ENCODE results near the gene QKI.

The QKI gene

GRCh38 chr6:163392533-163392932 lies 22.0 kb upstream of the QKI start:
- no peak for DNase-seq

GRCh38 chr6:163393923-163394322 lies 20.6 kb upstream of the QKI start:
- DNase-seq, result no peak

DNA sequence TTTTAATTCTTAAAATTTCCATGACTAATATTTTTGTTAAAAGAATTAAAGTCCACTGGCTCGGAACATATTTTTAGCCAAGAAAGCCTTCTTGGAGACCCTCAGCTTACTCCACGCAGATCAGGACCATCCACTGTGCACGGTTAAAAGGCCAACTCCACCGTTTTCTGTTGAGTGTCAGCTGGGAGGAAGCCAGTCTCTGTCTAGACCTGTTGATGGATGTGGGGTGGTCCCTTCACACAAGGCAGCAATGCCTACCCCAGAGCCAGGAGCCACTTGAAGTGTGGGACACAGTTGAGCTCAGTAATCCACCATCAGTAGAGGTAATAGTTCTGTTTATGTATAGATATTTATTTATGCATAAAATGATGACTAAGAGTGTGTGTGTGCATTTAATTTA lies 19.9 kb upstream of the QKI start:
- no peak for DNase-seq

DNA sequence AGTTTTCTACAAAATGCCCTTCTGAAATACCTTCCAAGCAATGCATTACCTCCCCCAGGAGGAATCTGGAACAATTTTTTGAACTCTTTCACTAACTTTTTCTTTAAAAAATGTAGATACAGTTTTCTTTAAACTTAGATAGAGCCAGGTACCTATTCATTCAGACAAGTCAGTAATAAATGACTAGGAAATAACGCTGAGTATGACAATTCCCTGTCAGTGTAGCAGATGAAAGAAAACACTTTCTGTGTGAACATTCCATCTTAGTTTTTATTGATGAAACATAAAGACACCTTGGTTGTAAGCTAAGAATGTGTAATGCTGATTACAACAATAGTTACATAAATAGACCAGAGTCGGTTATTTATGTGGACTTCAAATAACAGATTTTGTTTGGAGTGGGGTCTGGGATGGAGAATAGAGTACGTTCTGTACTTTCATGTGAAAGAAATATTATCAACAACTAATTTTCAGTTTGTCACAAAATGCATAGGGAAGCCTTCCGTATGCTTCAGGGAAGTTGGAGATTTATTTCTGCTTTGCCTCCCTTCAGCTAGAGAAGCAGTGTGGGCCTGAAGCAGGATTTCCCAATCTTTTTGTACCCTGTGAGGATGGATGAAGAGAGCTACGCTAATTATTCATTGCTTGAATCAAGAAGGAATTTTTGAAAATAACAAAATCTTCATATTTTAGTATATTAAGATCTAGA lies 19.2 kb upstream of the QKI start:
- no peak for DNase-seq

DNA sequence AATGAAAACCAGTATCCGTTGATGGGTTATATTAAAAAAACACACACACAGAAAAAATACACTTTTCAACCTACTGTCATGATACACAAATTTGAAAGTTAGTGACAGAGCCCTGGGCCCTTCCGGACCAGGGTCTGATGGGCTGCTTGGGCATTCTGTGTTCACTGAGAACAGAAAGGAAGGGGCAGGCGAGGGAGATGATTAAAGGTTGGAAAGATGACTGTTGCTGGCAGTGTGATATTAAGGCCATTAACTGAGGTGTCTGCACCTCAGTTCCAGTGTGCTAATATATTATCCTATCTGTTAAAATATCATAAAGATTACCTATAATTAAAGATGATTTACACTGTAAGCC lies 18.7 kb upstream of the QKI start:
- DNase-seq, result no peak

- DNase-seq, result no peak
Observed at GRCh38 chr6:163397326-163397725, 17.2 kb upstream of the QKI start.

DNA sequence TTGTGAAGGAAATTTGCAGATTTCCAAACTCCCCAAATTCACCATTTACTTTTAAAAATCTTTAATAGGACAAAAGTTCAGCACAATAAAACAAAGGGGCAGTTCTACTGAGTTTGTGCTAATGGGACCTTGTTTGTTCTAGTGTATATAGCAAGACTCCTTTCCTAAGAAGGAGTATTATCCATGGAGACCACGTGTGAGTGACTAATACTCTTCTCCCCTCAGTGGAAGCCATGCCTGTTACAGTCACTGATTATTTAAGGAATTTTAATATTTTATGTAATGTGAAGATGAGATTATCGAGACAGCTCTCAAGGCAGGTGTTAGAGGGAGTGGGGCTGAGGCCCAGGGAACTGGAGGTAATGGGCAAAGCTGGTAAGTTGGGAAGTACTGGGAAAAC lies 16.4 kb upstream of the QKI start:
- no peak for DNase-seq

GRCh38 chr6:163398815-163399214 lies 15.7 kb upstream of the QKI start:
- no peak for DNase-seq

DNA sequence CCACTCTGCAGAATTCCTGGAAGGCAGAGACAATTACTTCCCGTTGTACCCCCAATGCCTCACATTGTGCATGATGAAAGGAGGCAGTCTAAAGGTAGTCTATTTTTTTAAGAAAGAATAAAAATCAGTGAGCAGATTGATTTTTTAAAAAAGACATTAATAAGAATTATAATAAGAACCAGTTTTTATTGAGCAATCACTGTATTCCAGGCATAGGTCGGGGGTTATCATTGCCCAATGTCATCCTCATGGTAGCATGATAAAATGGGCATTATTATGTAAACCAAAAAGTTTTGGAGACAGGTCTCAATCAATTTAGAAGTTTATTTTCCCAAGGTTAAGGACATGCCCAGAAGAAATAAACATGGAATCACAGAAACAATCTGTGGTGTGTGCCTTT lies 14.0 kb upstream of the QKI start:
- DNase-seq, result no peak

DNA sequence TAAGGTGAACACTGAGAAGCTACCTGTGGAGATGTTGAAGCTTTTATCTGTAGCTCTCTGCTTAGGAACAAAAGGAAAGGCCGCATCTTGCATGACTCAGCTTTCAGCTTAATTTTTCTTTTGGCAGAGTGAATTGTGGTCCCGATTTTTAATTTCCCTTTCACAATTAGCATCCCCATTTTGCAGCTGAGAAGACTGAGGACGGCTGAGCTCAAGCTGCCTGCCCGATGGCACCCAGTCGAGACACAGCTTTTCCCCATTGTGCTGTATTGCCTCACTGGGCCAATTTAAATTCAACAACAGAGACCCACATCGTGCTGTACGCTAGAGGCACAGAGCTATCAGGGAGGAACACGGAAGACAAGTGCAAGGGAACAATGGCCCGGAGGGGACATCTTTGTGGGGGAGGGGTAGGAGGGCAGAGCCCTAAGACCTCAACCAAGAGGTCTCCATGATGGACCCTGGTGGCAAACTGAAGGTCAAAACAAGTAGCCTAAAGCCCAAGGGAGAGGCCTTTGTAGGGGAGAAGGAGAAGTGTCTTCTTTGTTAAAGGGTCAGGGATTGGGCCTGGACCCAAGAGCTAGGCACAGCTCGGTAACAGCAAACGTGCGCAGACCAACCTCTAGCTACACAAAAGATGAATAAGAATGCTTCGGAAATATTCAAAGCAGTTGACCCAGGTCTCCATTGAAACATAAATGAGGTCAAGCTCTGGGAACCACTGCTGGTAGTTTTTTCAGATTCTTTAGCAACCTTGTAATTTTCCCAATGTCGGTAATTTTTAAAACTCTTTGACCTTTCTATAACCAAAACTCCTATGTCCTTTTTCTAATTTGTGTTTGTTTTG lies 13.3 kb upstream of the QKI start:
- no peak for DNase-seq

GRCh38 chr6:163402616-163403015 lies 11.9 kb upstream of the QKI start:
- DNase-seq, result no peak

DNA sequence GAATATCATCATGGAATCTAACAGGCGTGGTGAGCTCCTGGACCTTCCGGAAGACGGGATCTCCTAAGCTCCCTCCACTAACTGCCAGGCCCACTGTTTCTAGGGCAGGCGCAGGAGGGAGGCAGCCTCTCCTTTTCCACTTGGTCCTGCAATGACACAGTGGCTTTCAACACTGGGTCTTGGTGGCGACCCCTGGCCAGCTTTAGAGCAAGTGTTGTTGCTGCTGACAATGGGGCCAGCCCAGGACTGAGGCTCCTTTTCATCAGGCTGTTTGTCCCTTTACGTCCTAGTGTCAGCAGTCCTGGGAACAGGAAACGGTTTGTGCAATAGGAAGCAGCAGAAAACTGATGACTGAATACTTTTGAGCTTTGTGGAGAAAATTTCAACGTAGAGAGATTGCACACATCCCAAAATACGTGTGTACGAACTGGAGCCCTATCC lies 9.7 kb upstream of the QKI start:
- no peak for DNase-seq

GRCh38 chr6:163405412-163406309 lies 8.9 kb upstream of the QKI start:
- no peak for DNase-seq

DNA sequence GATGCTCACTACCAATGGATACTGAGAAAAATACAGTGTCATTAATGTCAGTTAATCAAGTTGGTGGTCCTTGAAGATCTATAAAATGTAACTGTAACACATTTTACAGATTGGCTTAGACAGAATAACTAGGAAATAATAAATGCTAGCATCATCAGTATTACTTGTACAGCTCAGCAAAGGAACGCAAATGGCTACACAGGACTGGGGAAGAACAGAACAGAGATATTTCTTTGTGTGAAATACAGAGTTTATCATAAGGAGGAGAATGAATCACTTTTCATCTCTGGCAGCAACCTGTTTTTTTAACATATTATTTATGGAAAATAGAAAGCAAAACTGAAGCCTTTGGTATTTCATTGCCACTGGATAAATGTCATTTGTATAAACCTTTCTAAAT lies 8.2 kb upstream of the QKI start:
- DNase-seq, result no peak

GRCh38 chr6:163406830-163407229 lies 7.7 kb upstream of the QKI start:
- no peak for DNase-seq

DNA sequence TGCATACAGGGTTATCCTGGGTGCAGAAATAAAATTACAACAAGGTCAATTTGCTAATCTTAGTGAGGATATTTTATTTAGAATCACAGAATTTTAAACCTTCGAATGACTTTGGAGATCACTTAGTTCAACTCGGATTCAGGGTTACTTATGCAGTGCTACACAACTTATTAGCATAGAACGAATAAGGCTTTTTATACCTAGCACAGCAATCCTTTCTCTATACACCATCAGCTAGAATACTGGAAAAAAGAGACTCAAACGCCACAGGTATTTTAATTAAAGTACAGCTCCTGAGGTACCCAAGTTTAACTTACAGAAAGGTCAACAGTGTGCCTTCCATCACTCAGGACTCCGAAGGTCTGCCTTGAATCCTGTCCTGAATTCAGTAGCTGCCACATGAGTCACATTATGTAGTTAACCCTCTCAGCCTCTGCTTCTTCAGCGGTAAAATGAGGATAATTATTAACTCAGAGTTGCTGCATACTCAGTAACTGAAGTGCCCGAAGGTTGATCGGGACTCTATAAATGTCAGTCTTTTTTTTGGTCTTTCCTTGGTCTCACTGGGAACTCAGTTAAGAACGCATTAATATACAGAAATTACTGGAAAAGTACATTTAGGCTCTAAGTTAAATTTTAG lies 6.0 kb upstream of the QKI start:
- DNase-seq, result no peak

GRCh38 chr6:163409712-163410111 lies 4.8 kb upstream of the QKI start:
- DNase-seq, result no peak

GRCh38 chr6:163412341-163412740 lies 2.2 kb upstream of the QKI start:
- DNase-seq, result no peak

- DNase-seq, result no peak
Observed at GRCh38 chr6:163412801-163413344, 1.6 kb upstream of the QKI start.

- DNase-seq, result peak; percentile 91
Observed at GRCh38 chr6:163413345-163414116, 987 bp upstream of the QKI start.

- DNase-seq, result peak; percentile 22
Observed at GRCh38 chr6:163414946-163415619, 565 bp downstream of the QKI start.
